GM12865 (cell line): ENCODE data around the gene RAMACL.

ENCODE experiments used
- DNase-seq: peaks from one replicate; pipeline ENCODE4 v3.0.0; 2010; ENCODE audit warnings: low read depth
- H3K4me3 ChIP-seq: 2 replicates; pipeline ENCODE4 v1.5.1; 2011; ENCODE audit warnings: mild to moderate bottlenecking, low read depth, low read length, control low read depth
- CTCF ChIP-seq: IDR thresholded peaks from 2 replicates; pipeline ENCODE4 v1.5.1; 2011; ENCODE audit warnings: low read length, control low read depth, low read depth, inconsistent platforms; ENCODE audit not compliant: insufficient read depth; ENCODE audit errors: missing control alignments

Gene RAMACL

GRCh38 chr6:166617359-166617758 lies 30.9 kb upstream of the RAMACL start:
- no peak for DNase-seq

DNA sequence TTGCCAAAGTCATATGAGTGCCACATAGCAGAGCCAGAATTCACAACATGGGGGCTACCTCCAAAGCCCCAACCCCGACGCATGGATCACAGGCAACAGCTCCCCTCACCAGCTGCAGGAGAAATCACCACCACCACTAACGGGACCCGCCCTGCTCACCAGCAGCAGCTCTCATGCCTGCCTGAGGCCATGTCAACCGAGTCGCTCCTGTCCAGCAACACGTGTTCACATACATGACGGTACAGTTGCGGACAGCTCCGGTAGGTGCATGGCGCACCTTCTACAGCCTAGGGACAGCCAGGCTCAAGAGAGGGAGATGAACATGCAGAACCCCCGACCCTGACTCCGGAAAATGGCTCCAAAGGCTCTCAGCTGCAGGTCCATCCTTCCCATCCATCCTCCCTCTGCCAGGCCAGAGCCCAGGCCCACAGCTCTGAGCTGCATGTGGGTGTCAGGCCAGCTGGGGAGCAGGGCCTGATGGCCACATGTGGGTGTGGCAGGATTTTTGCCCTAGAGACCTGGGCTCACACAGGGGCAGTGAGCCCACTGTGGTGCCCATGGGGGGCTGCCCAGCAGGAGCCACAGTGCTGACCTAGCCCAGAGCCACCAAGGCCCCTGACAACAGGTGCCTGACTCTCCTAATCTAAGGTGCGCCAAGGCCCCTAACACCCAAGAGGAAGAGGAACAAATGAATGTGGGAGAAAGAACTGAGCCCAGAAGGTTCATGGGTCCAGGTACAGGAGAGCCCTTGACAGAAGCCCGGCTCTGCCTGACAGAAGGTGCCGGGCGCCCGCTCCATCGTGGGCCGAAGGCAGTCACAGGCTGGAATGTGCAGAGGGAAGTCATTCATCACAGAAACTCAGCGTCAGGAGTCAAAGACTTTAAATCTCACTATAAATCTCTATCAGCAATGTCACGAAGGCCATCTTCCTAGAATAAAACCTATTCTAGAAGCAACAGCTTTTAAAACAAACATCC lies 30.1 kb upstream of the RAMACL start:
- H3K4me3 ChIP-seq = no peak overlapping the region
- no peak for DNase-seq
- TF ChIP-seq CTCF = no peak

More at GRCh38 chr6:166617359-166617758, 30.9 kb upstream of the RAMACL start:
- TF ChIP-seq CTCF = no peak
- H3K4me3 ChIP-seq = no peak overlapping the region

DNA sequence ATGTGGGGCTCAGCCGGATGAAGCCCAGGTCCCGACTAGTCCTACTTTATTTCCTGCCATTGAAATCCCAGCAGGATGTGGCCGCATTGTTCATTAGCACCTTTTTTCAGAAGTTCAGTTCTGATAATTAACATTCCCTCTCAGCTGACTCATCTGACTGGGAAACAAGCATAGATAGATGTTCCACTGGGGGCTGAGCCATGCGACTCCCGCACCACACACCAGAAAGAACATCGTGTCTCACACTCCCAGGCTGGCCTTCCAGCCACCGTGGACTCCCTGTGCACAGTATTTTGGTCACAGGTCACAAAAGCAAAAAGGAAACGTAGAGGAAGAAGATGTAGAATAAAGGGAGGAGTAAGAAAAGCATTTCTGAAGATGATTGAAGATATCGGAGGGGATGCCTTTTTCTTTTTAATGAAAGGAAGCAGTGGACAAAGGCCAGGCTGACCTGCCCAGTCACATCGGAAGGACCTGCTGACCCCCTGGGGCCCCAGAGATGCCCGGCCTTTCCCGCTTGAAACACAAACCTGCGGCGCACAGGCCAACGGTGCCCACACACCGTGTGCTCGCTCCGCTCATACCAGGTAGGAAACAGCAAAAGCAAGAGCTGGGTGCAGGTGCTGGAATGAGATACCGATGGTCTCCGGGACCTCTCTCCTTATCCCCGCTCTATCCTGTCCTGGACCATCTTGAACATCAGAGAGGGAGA lies 28.7 kb upstream of the RAMACL start:
- DNase-seq = no peak
- H3K4me3 ChIP-seq = no peak overlapping the region
- no peak for TF ChIP-seq CTCF

GRCh38 chr6:166614589-166614988 lies 28.1 kb upstream of the RAMACL start:
- H3K4me3 ChIP-seq = no peak overlapping the region
- no peak for DNase-seq
- TF ChIP-seq CTCF = no peak

GRCh38 chr6:166614171-166614583 lies 27.7 kb upstream of the RAMACL start:
- DNase-seq = no peak
- TF ChIP-seq CTCF = no peak
- no peak overlapping the region for H3K4me3 ChIP-seq

- no peak overlapping the region for H3K4me3 ChIP-seq
- DNase-seq = no peak
- no peak for TF ChIP-seq CTCF
Observed at GRCh38 chr6:166613027-166613426, 26.5 kb upstream of the RAMACL start.
